K562 (cell line): ENCODE data around the gene EAF1. TPM values are rescaled to one million over a fixed set of nuclear protein-coding genes. Genes with fewer than 3 reads are reported as not detected.

Experiments
- CHD7 ChIP-seq: fragments of 200-600 bp; sonication (generic); IDR thresholded peaks from one replicate; pipeline ENCODE4 v1.6.1; 2012; ENCODE audit warnings: mild to moderate bottlenecking, low read depth, low read length, inconsistent platforms
- ETS1 ChIP-seq: conservative IDR thresholded peaks from 2 replicates; pipeline ENCODE4 v1.6.1; 2011; ENCODE audit warnings: low read depth, mild to moderate bottlenecking, low read length; ENCODE audit not compliant: control insufficient read depth
- NONO ChIP-seq, 2 experiments: fragments of 200-400 bp in 1 of 2; fragments of 450-650 bp in 1 of 2; formaldehyde crosslinking in 1 of 2; IDR thresholded peaks; 2 replicates each; pipeline ENCODE4 v1.6.1; 2017; ENCODE audit warnings: low read depth in 2 of 2, mild to moderate bottlenecking in 2 of 2, moderate library complexity in 2 of 2, low read length in 1 of 2
- RERE ChIP-seq: sonication (generic); formaldehyde crosslinking; IDR thresholded peaks from 2 replicates; pipeline ENCODE4 v1.8.0; 2023; ENCODE audit warnings: missing genetic modification reagents, mild to moderate bottlenecking, borderline replicate concordance
- ZBTB17 ChIP-seq: fragments of 450-650 bp; formaldehyde crosslinking; IDR thresholded peaks from 2 replicates; pipeline ENCODE4 v1.4.0; 2020; ENCODE audit warnings: mild to moderate bottlenecking
- ZNF354B ChIP-seq: fragments of 250-450 bp; sonication (Bioruptor Pico); IDR thresholded peaks from 2 replicates; pipeline ENCODE4 v1.4.0; 2020
- ZNF586 ChIP-seq: fragments of 450-650 bp; formaldehyde crosslinking; conservative IDR thresholded peaks from 2 replicates; pipeline ENCODE4 v1.4.0; 2020; ENCODE audit warnings: mild to moderate bottlenecking, moderate library complexity
- polyA plus RNA-seq, 8 experiments: library from polyadenylated mRNA; depleted of rRNA in 4 of 8; stranded (reverse) in 5 of 8; unstranded in 3 of 8; fragments of >200 nt; fragmentation: Nextera tagmentation in 2 of 8; fragmentation: Illumina TruSeq in 1 of 8; extraction: Ambion mirVana in 2 of 8; extraction: Trizol in 1 of 8; gene quantifications; 2 replicates each; pipeline versions ENCODE4 v1.2.1 to v1.2.3, GENCODE V29; 2011 to 2014; ENCODE audit warnings: inconsistent platforms in 1 of 8, missing spikeins in 1 of 8
- total RNA-seq, 7 experiments: library from RNA; depleted of rRNA in 6 of 7; stranded (reverse); fragments of >200 nt in 6 of 7; fragmentation: Illumina TruSeq in 2 of 7; extraction: Trizol in 2 of 7; gene quantifications; 2 replicates each; pipeline versions ENCODE4 v1.2.1 to v1.2.3, GENCODE V29; 2011 to 2021; ENCODE audit warnings: low replicate concordance in 1 of 7

Gene EAF1
- total and polyA plus RNA-seq, 9 of the 15 experiments (the other 6 are each of a cell fraction or from before 2014, with no cell fraction given) = 7.0 to 26.8 (median 20.4) TPM

- TF ChIP-seq ZBTB17 (no peak), ETS1 (no peak), ZNF586 (no peak), ZNF354B (no peak), CHD7 (no peak), RERE (CRISPR knock-in tag) (no peak), NONO (IDR thresholded peaks at IDR 0.05; ENCODE audit: low read depth in 2 of 2, low read length in 1 of 2) (no peak)
Measured at GRCh38 chr3:15403495-15403894, 23.9 kb upstream of the EAF1 start (continued).
